IPS-18a (cell line): ENCODE results near the gene TRAF5.

Experiments
- H3K27ac ChIP-seq: one replicate; pipeline ENCODE4 v1.5.1; 2013; ENCODE audit warnings: low read length
- H3K27me3 ChIP-seq: one replicate; pipeline ENCODE4 v1.6.1; 2013; ENCODE audit warnings: mild to moderate bottlenecking, low read length; ENCODE audit not compliant: control insufficient read depth, insufficient read depth
- H3K36me3 ChIP-seq: one replicate; pipeline ENCODE4 v1.6.1; 2013; ENCODE audit warnings: low read depth, low read length; ENCODE audit not compliant: control insufficient read depth
- H3K4me1 ChIP-seq: one replicate; pipeline ENCODE4 v1.6.1; 2013; ENCODE audit warnings: low read depth, low read length; ENCODE audit not compliant: control insufficient read depth
- H3K4me3 ChIP-seq: one replicate; pipeline ENCODE4 v1.5.1; 2013; ENCODE audit warnings: low read length
- H3K9ac ChIP-seq: one replicate; pipeline ENCODE4 v1.6.1; 2013; ENCODE audit warnings: mild to moderate bottlenecking, low read length, moderate library complexity
- H3K9me3 ChIP-seq: one replicate; pipeline ENCODE4 v1.6.1; 2013; ENCODE audit warnings: low read depth, low read length; ENCODE audit not compliant: control insufficient read depth

The TRAF5 gene

GRCh38 chr1:211372463-211372862 is 45.8 kb downstream of the TRAF5 start:
- Histone ChIP-seq H3K4me1 (peaks cover 21% of the 10 kb centered on the region), H3K36me3 (peaks cover 8% of the 10 kb centered on the region), H3K27me3 (no peaks in the 10 kb centered on the region), H3K9me3 (no peaks in the 10 kb centered on the region), H3K9ac (no peak overlapping the region), H3K4me3 (no peak overlapping the region), H3K27ac (no peak overlapping the region)

DNA sequence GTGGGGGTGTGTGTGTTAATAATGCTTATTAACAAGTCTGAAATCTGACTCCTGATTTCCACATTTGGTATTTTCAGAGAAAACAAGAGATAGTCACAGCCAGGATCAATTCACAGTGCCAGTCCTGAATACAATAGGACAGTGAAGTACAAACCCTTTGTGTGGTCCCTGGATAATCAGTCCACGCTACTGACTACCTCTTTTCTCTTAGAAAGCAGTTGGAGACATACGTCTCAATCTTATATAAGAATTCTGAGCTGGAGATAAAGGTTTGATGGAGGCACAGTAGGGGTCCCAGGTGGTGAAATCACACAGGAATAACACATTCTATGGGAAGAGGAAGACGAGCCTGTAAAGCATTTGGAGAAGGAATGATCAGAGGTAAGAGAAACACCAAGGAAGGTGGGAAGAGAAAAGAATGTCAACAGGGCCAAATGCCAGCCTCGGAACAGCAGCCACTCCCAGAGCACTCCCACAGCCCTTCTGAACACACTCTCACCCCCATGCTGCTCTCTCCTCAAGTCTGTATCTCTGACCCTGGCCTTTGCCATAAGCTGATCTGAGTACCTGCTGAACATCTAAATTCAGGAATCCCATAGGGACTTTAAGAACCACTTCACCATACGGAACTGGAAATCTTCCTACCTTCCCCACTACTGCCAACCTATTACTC is 48.6 kb downstream of the TRAF5 start:
- no peak overlapping the region for H3K9ac ChIP-seq
- no peak overlapping the region for H3K27ac ChIP-seq
- H3K4me3 ChIP-seq: no peak overlapping the region
- H3K9me3 ChIP-seq: no peaks in the 10 kb centered on the region
- peaks cover 29% of the 10 kb centered on the region for H3K4me1 ChIP-seq
- no peaks in the 10 kb centered on the region for H3K27me3 ChIP-seq
- H3K36me3 ChIP-seq: peaks cover 6% of the 10 kb centered on the region

DNA sequence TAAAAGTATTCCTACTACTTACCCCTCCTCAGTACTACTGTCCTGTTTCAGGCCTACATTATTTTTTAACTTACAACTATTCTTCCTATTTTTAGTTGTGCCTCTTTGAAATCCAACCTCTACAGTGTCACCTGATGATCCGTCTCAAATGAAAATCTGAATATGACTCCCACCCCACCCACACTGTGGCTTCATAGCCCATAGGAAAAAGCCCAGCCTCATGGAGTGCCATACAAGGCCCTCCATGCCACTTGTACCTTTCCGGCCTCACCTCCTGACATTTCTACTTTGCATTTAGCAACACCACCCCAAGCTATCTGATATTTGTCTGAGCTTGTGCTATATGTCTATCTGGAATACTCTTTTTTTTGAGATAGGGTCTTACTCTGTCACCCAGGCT is 49.3 kb downstream of the TRAF5 start:
- Histone ChIP-seq H3K36me3 (peaks cover 6% of the 10 kb centered on the region), H3K27ac (no peak overlapping the region), H3K9ac (no peak overlapping the region), H3K9me3 (no peaks in the 10 kb centered on the region), H3K4me3 (no peak overlapping the region), H3K4me1 (peaks cover 29% of the 10 kb centered on the region), H3K27me3 (no peaks in the 10 kb centered on the region)

DNA sequence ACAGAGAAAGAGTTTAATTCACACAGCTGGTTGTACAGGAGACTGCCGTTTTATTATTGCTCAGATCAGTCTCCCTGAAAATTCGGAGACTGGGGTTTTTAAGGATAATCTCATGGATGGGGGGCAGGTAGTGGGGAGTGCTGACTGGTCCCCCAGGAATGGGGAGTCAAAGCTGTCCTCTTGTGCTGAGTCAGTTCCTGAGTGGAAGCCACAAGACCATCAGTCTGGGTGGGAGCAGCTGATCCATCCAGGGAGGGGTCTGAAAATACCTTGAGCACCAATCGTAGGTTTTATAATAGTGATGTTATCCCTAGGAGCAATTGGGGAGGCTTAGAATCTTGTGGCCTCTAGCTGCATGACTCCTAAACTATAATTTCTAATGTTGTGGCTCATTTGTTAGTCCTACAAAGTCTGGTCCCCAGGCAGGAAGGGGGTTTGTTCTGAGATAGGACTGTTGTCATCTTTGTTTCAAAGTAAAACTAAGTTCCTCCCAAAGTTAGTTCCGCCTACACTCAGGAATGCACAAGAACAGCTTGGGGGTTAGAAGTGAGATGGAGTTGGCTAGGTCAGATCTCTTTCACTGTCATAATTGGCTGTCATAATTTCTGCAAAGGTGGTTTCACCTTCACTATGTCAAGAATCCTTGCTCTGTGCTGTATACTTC is 50.3 kb downstream of the TRAF5 start:
- no peak overlapping the region for H3K27ac ChIP-seq

DNA sequence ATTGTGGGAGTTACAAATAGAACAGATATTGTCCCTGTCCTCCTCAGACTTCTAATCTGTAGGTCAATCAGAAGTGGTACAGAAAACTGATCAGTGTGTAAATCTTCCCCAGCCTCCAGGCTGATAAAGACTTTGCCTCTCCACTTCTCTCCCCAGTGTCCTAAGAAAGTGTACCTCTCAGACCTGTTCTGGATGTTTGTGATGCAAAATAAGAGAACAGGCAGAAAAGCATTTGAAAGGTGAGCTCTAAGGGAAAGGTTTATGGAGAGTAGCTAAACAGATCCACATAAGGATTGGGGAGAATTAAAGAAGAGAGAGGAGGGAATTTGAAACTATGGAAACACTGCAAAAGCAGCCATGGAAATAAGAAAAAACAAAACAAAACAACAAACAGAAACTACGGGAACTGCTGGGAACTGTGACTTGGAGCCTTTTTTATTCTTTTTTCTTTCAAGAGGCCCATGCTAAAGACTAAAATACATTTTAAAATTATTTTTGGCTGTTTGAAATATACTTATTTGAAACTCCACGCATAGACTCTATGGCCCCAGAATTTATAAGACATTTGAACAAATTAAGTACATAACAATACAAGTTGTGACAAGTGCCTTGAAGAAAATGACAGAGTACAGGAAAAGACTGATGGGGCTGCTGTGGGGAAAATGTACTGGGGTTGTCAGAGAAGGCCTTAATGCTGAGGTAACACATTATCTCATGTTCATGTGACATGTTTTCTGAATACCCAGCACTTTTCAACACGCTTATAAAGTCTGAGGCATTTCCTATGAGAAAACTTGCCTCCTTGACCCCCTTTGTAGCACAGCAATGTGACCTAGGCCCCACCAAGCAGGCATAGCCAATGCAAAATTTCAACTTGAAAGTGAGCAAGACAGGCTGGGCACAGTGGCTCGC is 51.2 kb downstream of the TRAF5 start:
- H3K4me1 ChIP-seq: peaks cover 35% of the 10 kb centered on the region
- H3K9me3 ChIP-seq: no peaks in the 10 kb centered on the region
- no peaks in the 10 kb centered on the region for H3K27me3 ChIP-seq
- no peaks in the 10 kb centered on the region for H3K36me3 ChIP-seq
- no peak overlapping the region for H3K9ac ChIP-seq
- peak overlapping the region; percentile 6 for H3K27ac ChIP-seq
- H3K4me3 ChIP-seq: peak overlapping the region; percentile 23

More for the DNA sequence above, 50.3 kb downstream of the TRAF5 start:
- Histone ChIP-seq H3K9ac (no peak overlapping the region), H3K4me3 (peak overlapping the region; percentile 23), H3K9me3 (no peaks in the 10 kb centered on the region), H3K36me3 (no peaks in the 10 kb centered on the region), H3K4me1 (peaks cover 31% of the 10 kb centered on the region), H3K27me3 (no peaks in the 10 kb centered on the region)

GRCh38 chr1:211378844-211379243 is 52.2 kb downstream of the TRAF5 start:
- no peaks in the 10 kb centered on the region for H3K27me3 ChIP-seq
- H3K4me1 ChIP-seq: peaks cover 42% of the 10 kb centered on the region
- no peak overlapping the region for H3K4me3 ChIP-seq
- H3K36me3 ChIP-seq: no peaks in the 10 kb centered on the region
- no peaks in the 10 kb centered on the region for H3K9me3 ChIP-seq
- H3K9ac ChIP-seq: no peak overlapping the region
- H3K27ac ChIP-seq: no peak overlapping the region

DNA sequence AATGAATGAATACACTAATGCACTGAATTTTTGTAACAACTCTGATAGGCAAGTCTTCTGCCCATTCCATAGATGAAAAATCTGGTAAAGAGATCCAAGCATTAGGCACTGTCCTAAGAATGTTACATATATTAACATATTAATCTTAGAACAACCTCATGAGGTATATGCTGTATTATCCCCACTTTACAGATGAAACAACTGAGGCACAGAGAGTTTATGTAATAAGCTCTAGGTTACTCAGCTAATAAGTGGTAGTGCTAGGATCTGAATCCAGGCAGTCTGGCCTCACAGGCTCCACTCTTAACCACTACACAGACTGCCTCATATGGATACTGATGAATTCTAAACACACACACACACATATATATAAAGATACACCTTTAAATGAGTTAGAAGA is 52.8 kb downstream of the TRAF5 start:
- no peaks in the 10 kb centered on the region for H3K9me3 ChIP-seq
- H3K36me3 ChIP-seq: no peaks in the 10 kb centered on the region
- no peaks in the 10 kb centered on the region for H3K27me3 ChIP-seq

GRCh38 chr1:211381481-211382181 is 55.0 kb downstream of the TRAF5 start:
- H3K27me3 ChIP-seq: no peaks in the 10 kb centered on the region
- H3K36me3 ChIP-seq: no peaks in the 10 kb centered on the region
- H3K27ac ChIP-seq: peak overlapping the region; percentile 58
- peaks cover 31% of the 10 kb centered on the region for H3K4me1 ChIP-seq
- no peaks in the 10 kb centered on the region for H3K9me3 ChIP-seq
- H3K4me3 ChIP-seq: peak overlapping the region; percentile 91
- H3K9ac ChIP-seq: peak overlapping the region; percentile 95

More for the DNA sequence above, 52.8 kb downstream of the TRAF5 start:
- H3K4me1 ChIP-seq: peaks cover 44% of the 10 kb centered on the region
- no peak overlapping the region for H3K4me3 ChIP-seq
- H3K27ac ChIP-seq: no peak overlapping the region
- H3K9ac ChIP-seq: no peak overlapping the region

DNA sequence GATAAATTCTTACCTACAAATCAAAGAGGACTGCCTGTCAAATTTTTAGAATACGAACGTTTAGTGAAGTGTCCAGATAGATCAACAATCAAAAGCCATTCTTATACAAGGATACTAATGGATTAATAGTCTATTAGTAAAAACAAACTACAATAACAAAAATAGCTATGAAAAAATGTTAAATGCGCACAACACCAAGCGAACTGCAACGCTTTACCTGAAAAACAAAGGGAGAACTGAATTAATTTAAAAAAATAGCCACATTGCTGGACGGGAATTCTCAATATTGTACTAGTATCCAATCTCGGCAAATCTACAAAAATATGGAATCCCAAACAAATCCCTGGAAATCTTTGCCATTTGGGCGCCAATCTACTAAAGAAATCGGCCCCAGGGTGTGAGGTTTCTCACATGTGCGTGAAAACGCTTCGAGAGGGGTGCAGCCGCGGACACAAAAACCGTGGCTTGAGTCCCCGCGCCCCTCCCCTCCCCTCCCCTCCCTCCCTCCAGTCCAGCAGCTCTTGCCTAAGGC is 55.6 kb downstream of the TRAF5 start:
- Histone ChIP-seq H3K27me3 (no peaks in the 10 kb centered on the region), H3K9me3 (no peaks in the 10 kb centered on the region), H3K27ac (peak overlapping the region; percentile 58), H3K36me3 (no peaks in the 10 kb centered on the region), H3K4me1 (peaks cover 25% of the 10 kb centered on the region), H3K9ac (peak overlapping the region; percentile 95), H3K4me3 (peak overlapping the region; percentile 91)

GRCh38 chr1:211382714-211383480 is 56.3 kb downstream of the TRAF5 start:
- Histone ChIP-seq H3K36me3 (no peaks in the 10 kb centered on the region), H3K9ac (peak overlapping the region; percentile 95), H3K4me1 (peaks cover 18% of the 10 kb centered on the region), H3K27ac (peak overlapping the region; percentile 97), H3K27me3 (no peaks in the 10 kb centered on the region), H3K4me3 (peak overlapping the region; percentile 91), H3K9me3 (no peaks in the 10 kb centered on the region)
